LoVo (cell line): ENCODE data around the gene ARMH3.
"Not testable (repeated sequence)": the region's sequence is repeated elsewhere in the genome, so short reads cannot be mapped to it uniquely, and the experiment has no call there.

Source experiments
- DNase-seq: peaks from one replicate; pipeline ENCODE4 v3.0.0-alpha.2; 2016; ENCODE audit warnings: low spot score

The ARMH3 gene

GRCh38 chr10:101986624-101986971 is 69.4 kb downstream of the ARMH3 start:
- no peak for DNase-seq

DNA sequence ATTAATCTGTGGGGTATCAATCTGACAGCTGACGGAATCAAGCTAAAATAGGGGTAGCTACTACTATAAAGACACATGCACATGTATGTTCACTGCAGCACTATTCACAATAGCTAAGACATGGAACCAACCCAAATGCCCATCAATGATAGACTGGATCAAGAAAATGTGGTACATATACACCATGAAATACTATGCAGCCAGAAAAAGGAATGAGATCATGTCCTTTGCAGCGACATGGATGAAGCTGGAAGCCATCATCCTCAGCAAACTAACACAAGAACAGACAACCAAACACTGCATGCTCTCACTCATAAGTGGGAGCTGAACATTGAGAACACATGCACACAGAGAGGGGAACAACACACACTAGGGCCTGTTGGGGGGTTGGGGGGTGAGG is 75.3 kb downstream of the ARMH3 start:
- DNase-seq = not testable (repeated sequence)

GRCh38 chr10:101974091-101974971 is 81.6 kb downstream of the ARMH3 start:
- no peak for DNase-seq

DNA sequence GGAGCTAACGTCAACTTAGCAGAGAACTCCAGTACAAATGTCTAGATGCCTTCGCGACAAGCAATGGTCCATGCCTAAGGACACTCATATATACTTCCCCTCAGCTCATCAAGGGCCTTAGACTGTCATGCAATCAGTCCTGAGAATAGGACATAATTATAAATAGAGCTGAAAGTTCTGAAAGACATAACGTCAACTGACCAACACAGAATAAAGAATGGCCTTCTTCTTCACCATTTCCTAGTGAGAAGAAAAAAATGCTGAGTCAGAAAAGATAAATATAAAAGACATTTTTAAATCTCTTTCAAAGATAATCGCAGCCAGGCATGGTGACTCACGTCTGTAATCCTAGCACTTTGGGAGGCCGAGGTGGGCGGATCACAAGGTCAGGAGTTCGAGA is 83.2 kb downstream of the ARMH3 start:
- DNase-seq = no peak

GRCh38 chr10:101969412-101969922 is 86.5 kb downstream of the ARMH3 start:
- DNase-seq = no peak

GRCh38 chr10:101968940-101969321 is 87.0 kb downstream of the ARMH3 start:
- DNase-seq = no peak

DNA sequence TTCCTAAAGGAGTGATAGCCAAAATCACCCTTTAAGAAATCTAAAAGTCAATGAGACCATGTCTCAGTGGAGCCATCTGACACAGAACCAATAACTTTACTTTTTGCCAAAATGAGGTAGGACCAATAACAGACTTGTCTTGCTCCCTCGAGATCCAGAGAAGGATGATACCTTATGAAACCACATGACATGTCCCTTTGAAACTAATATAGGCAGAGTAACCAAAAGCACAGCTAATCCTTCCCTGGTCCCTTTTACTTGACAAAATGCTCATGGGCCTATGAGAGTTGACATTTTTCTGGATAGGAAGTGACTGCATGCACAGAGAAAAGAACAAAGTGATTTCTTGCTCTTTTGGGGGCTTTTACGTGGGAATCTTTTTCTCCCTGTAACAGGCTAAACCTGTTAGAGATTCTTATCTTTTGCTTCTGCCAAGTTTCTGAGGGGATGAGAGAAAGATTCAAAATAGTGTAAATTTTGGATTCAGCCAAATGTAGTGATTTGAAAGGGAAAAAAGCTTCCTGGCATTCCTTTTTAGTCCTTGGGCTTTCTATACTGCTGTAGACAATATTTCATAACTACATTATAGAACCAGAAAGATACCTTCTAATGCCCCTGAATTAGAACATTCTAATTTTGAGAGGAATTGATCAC is 87.6 kb downstream of the ARMH3 start:
- no peak for DNase-seq

GRCh38 chr10:101967713-101968112 is 88.3 kb downstream of the ARMH3 start:
- DNase-seq = no peak

GRCh38 chr10:101967119-101967518 is 88.9 kb downstream of the ARMH3 start:
- no peak for DNase-seq

- DNase-seq = no peak
Measured at GRCh38 chr10:101965075-101965765, 90.8 kb downstream of the ARMH3 start.

- no peak for DNase-seq
Measured at GRCh38 chr10:101961591-101962498, 94.1 kb downstream of the ARMH3 start.

GRCh38 chr10:101960879-101961395 is 95.0 kb downstream of the ARMH3 start:
- no peak for DNase-seq

DNA sequence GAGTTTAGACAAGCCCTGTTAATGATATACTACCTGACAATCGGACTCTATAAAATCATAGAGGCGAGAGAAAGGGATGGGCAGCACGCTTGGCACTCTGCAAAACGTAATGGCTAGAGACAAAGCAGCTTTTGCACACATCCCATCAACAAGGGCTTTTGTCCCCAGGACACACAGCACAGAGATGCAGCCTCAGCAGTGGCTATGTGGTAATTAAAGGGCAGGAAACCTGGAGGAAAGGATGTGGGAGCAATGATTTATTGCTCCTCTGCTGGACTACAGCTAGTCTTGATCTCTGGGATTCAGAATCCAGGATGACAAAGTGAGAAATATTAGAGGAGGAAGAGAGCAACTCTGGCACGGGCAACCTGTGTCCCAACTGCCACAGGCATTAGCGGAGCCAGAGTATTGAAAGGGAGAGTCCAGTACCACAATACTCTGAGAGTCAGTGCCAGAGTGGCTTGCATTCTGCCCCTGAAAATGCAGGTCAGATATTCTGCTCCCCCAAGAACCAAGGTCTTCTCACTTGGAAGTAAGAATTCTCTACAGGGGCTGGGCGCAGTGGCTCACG is 96.5 kb downstream of the ARMH3 start:
- DNase-seq = no peak

DNA sequence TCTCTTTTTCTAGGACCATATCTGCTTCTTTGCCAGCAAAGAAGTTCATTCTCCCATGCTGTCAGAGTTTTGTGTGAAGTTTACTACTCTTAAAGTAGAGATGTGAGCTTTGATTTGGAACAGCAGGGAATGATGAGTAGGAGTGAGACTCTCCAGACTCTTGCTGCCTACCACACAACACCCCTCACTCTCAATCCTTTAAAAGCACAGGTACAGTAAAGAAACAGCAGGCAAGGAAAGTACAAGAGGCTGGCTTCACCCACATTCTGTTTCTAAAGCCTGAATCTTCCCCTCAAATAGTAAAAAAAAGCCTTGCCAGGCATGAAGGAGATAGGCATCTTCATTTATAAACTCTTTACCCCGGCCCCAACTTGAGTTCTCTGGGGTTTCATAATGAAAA is 97.3 kb downstream of the ARMH3 start:
- no peak for DNase-seq

DNA sequence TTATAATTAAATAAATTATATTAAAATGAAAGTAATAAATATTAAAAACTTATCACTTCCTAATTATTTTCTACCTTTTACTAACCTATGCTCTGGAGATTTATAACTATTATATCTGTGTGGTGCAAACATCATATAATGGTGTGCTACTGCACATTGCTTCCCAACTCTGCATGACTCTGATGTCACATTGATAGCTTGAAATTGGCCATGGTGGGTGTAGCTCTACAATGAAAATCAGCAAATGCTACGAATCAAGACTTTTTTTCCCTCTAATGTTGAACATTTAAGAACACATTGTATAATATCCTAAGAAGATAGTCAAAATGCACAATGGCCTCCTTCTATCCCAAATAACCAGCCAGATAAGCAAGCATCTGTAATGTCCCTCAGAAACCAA is 99.1 kb downstream of the ARMH3 start:
- no peak for DNase-seq

DNA sequence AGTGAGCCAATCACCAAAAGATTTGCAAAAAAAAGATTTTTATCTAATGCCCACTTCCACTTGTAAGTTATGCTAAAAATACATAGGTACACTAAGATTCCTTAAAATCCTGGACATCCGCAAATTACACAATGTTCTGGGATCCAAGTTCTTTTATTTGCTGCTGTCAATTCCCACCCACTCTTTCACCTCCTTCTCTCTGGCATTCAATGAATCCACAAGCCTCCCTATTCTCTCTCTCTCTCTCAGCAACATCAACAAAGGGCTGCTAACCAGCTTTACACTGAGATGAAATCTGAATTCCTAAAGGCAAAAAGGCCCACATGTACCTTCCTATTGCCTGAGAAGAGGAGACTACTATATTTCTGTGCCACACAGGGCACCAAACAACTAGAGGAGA is 99.9 kb downstream of the ARMH3 start:
- no peak for DNase-seq

DNA sequence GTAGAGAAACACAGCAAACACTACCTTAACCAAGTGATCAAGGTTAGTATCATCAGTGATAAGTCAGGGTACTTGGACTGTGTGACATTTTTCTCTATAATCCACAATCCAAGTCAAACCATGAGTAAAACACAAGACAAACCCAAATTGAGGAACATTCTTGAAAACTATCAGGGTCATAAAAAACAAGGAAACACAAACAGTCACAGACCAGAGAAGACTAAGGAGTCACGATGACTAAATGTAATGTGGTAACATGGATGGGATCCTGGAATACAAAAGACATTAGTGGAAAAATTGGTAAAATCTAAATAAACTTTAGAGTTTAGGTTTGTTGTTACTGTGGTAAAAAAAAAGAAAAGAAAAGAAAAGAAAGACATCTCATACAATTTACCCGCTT is 103.8 kb downstream of the ARMH3 start:
- no peak for DNase-seq

GRCh38 chr10:101950213-101950612 is 105.8 kb downstream of the ARMH3 start:
- DNase-seq = no peak

- no peak for DNase-seq
Measured at GRCh38 chr10:101941871-101942270, 114.1 kb downstream of the ARMH3 start.

DNA sequence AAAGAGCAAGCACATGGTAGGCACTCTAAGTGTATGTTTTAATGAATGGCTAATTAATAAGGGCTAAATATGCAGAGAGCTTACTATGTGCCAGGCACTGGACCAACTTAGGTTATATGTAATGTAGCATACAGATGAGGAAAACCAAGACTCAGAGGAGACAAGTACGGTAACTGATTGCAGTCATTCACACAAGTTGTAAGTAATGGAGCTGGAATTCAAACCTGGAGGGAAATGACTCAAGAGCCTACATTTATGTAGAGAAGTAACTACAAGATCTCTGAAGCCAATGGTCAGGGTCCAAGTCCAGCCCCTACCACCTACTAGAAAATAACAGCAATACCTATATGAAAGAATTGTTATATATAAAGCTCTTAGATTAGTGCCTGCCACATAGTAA is 115.1 kb downstream of the ARMH3 start:
- DNase-seq = no peak

GRCh38 chr10:101939729-101940128 is 116.2 kb downstream of the ARMH3 start:
- no peak for DNase-seq
